Right ventricle myocardium inferior (tissue), 1 donor: Measurements from ENCODE around the gene PNLIPRP3. TPM values are rescaled to one million over a fixed set of nuclear protein-coding genes. Genes with fewer than 3 reads are reported as not detected.

ENCODE experiments used
- ATAC-seq: fragments of 200-7000 bp; cut with Tn5 transposase; one replicate; pipeline ENCODE4 v1.9.1; 2020; ENCODE audit warnings: mild to moderate bottlenecking, moderate library complexity
- DNase-seq: peaks from one replicate; pipeline ENCODE4 v3.0.0; 2021; ENCODE audit errors: missing footprints
- intact Hi-C: fragments of 100-400 bp; cut with DNase I; formaldehyde crosslinking; loops from one replicate; pipeline ENCODE4 v1.11.0; 2022
- total RNA-seq: library from RNA; stranded (reverse); fragmentation: NEBNext Ultra II Directional; extraction: Animal tissue kit (Norgen Biotek cat#: 25700); gene quantifications from one replicate; pipeline ENCODE4 v1.2.1, GENCODE V29; 2021
- donor health status: DM: no; HTN: yes; CAD: no; lungs with severe emphysema.

The PNLIPRP3 gene
- total RNA-seq, 1 donor from 2014 or later, result not detected

- DNase-seq (no peak), ATAC-seq (no peak)
- intact Hi-C loops, result no loop called here
Measured at GRCh38 chr10:116440330-116441030, 12.8 kb downstream of the PNLIPRP3 start.

DNA sequence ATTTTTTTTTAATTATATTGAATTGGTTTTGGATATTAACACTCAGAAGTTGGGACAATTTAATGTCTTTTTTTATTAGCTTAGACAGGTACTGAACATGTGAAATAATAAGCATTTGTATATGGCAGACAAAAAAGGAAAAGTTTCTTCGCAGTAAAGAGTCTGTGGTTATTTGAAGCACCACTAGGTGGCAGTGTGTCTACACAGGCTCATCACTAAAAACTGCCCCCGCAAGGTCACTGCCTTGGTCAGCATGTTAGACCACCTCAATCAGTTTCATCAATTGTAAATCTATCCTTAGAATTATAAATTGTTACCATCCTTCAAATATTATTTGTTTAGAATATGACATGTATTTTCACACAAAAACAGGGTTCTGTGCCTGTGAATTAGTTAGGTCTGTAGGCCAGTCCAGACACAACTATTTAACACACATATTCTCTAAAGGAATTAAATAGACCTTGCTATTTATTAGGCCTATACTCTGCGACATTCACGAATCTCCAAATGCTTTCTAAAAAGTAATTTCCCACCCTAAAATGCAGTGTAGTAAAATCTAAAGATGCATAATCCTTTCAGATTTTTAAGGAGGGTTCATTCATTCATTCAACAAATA, 17.0 kb downstream of the PNLIPRP3 start:
- no peak for ATAC-seq
- no peak for DNase-seq
- intact Hi-C loops, result no loop called here

- no peak for DNase-seq
- intact Hi-C loops, result no loop called here
- no peak for ATAC-seq
Measured at GRCh38 chr10:116450861-116451260, 23.2 kb downstream of the PNLIPRP3 start.

DNA sequence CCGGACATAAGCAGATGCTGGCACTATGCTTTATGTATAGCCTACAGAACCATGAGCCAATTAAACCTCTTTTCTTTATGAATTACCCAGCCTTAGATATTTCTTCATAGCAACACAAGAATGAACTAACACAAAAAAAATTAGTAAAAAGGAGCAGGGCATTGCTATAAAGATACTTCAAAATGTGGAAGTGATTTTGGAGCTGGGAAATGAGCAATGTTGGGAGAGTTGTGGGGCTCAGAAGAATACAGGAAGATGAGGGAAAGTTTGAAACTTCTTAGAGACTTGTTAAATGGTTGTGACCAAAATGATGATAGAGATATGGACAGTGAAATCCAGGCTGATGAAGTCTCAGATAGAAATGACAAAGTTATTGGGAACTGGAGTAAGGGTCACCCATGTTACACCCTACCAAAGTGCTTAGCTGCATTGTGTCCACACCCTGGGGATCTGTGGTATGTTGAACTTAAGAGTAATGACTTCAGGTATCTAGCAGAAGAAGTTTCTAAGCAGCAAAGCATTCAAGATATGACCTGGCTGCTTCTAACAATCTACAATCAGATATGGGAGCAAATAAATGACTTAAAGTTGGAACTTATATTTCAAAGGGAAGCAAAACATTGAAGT, 24.2 kb downstream of the PNLIPRP3 start:
- ATAC-seq (no peak), DNase-seq (no peak)
- intact Hi-C loops, result no loop called here

DNA sequence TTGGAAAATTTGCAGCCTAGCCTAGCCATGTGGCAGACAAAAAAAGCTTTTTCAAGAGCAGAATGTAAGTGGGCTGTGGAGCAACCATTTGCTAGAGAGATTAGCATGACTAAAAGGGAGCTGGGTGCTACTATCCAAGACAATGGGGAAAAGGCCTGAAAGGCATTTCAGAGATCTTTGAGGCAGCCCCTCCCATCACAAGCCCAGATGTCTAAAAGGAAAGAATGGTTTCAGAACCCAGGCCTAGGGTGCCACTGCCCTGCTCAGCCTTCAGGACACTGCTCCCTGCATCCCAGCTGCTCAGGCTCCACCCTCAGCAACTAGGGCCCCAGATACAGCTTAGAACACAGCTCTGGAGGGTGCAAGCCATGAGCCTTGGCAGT, 24.7 kb downstream of the PNLIPRP3 start:
- intact Hi-C loops, result no loop called here

DNA sequence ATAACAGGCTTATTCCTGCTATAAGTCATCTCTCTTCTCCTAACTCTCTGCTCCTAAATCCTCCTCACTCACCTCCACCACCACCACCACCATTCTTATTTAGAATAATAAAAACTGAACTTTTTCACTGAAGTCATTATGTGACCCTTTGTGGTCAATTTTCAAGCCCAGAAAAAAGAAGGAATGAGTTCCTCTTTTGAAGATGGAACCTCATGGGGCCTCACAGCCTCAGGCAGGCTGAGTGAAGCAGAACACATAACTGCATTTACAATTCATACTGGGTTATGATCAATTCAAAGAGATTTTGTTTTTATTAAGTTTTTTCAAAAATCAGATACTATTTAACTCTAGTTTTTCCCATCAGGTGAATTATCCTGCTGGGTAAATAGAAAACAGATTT, 29.8 kb downstream of the PNLIPRP3 start:
- ATAC-seq, result no peak
- intact Hi-C loops, result no loop called here

More for the DNA sequence above, 24.7 kb downstream of the PNLIPRP3 start:
- DNase-seq (no peak), ATAC-seq (no peak)

DNA sequence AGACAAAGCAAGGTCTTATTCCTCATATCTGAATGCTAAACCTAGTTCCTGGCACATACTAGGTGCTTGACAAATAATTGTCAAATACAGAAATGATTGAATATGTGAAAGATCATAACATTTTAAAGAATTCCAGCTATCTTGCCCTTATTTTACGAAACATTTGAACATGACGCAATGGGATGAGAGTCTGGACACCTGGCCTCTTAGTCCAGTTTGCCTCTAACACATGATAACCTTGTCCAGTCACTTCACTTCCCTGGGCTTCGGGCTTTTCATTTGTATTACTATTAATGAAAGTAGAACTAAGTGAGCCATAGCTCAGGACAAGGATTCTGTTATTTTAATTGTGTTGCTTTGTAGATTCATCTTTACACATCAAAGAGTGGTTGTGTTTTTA, 32.6 kb downstream of the PNLIPRP3 start:
- DNase-seq (no peak), ATAC-seq (no peak)
- intact Hi-C loops, result no loop called here

More for the DNA sequence above, 29.8 kb downstream of the PNLIPRP3 start:
- DNase-seq, result no peak

DNA sequence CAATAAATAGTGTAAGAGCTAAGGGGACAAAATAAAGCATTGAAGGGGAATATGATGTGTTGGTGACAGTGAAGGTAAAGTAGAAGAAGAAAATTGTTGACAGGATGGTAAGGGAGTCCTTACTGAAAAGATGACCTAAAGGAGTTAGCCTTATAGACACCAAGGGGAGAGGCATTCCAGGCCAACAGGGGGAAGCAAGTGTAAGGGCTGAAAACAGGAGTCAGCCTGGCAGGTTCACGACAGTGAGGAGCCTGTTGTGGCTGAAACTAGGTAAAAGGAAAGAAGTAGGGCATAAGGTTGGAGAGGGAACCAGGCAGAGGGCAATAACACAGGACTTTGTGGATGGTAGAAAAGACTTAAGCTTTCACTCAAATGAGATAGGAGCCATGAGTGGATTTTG, 34.0 kb downstream of the PNLIPRP3 start:
- intact Hi-C loops, result no loop called here
- DNase-seq (no peak), ATAC-seq (no peak)

- DNase-seq (no peak), ATAC-seq (no peak)
- intact Hi-C loops, result no loop called here
Measured at GRCh38 chr10:116464257-116464656, 36.6 kb downstream of the PNLIPRP3 start.

DNA sequence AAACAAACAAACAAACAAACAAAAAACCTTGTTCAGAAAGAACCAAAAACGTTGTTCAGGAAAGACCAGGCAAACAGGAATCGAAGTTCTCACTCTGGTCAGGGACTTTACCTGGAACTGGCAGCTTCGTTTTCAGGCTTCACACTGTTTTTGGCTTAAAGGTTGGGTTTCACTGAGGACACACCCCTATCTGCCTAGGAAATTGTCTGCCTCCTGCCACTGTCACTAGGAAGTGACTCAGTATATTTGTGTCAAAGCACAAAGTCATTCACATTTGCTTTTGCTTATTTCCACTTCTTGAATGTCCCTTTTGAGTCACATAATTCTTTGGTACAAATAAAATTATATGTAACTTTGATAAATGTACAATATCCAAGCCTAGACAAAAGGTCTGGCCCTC, 37.9 kb downstream of the PNLIPRP3 start:
- no peak for DNase-seq

DNA sequence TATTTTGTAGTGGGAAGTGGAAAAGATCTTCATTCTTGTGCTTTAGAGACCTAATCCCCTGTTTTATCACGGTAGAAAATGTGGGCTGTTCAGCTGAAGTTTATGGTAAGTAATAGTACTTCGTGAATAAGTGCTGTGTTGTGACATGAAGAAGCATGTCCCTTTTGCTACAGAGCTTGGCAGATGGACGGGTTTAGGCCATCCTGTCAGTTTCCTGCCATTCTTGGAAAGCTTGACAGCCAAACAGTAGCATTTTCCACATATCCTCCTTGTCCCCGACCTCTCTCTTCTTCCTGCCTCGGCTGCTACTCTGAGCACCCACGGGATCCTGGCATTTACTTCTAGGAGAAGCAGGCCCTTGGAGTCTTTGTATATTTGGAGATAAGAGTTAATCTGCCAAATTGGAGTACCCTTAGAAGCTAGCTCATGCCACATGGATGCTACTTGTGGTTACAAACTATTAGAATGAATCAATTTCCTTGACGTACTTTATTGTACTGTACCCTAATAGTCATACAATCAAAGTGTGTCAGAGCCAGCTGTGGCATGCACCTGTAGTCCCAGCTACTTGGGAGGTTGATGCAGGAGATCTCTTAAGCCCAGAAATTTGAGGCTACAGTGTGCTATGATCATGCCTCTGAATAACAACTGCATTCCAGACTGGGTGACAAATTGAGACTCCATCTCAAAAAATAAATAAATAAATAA, 39.2 kb downstream of the PNLIPRP3 start:
- intact Hi-C loops, result no loop called here
- no peak for DNase-seq
- no peak for ATAC-seq

More for the DNA sequence above, 37.9 kb downstream of the PNLIPRP3 start:
- no peak for ATAC-seq
- intact Hi-C loops, result no loop called here

GRCh38 chr10:116469437-116469836, 41.8 kb downstream of the PNLIPRP3 start:
- DNase-seq, result no peak
- intact Hi-C loops, result no loop called here
- ATAC-seq, result no peak

DNA sequence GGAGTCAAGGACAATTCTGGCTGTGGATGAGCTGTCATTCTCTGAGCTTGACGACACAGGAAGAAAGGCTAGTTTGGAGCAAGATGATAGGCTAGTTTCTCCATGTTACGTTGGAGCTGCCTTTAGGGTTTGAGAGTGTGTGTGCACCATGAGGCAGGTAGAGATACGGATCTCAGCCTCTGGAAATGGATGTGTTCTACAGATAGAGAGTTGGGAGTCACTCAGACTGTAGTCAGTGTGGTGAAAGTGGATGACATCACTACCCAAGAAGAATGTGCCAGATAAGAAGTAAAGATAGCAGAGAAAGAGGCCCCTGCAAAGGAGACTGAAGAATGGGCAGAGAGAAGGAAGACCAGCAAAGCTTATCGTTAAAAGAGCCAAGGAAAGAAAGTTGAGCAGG, 42.4 kb downstream of the PNLIPRP3 start:
- DNase-seq (no peak), ATAC-seq (no peak)
- intact Hi-C loops, result no loop called here

DNA sequence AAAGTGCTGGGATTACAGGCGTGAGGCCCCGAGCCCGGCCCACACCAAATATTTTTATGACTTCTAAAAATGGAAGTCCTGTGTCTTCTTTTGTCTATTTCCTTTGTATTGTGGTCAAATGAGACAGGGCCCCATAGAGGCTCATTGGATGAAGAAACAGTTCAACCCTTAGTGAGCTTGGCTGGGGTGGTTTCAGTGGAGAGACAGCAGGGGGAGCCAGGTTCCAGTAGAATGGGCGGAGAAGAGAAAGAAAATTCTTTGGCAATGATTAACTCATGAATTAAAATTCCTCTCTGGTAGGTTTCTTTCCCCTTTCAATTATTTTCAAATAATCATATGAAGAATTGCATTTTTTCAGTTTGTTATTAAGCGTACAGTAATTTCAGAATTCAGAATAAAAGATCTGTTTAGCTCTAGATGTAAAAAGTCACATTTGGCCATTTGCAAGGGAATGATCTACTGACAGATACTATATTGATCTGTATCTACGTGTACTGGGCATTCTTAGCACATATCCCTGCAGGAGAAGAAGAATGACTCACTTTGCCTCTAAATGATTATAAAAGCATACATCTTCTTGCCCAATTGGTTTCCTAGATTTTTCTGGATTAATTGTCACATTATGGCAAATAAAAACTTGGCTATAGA, 43.2 kb downstream of the PNLIPRP3 start:
- intact Hi-C loops, result no loop called here
- ATAC-seq (no peak), DNase-seq (no peak)

- intact Hi-C loops, result no loop called here
- ATAC-seq (no peak), DNase-seq (no peak)
Measured at GRCh38 chr10:116472891-116473290, 45.2 kb downstream of the PNLIPRP3 start.

- no peak for ATAC-seq
- intact Hi-C loops, result no loop called here
- no peak for DNase-seq
Measured at GRCh38 chr10:116475866-116476265, 48.2 kb downstream of the PNLIPRP3 start.

DNA sequence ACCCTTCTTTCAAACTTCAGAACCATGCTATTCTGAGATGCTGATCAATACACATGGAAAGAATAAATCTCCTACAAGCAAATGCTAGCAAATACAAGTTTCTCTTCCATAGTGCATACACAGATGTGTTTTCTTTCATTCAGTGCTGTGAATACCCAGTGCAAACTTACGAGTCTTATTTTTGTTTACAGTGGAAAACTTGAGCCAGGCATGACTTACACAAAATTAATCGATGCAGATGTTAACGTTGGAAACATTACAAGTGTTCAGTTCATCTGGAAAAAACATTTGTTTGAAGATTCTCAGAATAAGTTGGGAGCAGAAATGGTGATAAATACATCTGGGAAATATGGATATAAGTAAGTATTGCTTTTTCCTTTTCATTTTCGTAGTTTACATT, 48.8 kb downstream of the PNLIPRP3 start:
- intact Hi-C loops, result no loop called here
- DNase-seq (no peak), ATAC-seq (no peak)

DNA sequence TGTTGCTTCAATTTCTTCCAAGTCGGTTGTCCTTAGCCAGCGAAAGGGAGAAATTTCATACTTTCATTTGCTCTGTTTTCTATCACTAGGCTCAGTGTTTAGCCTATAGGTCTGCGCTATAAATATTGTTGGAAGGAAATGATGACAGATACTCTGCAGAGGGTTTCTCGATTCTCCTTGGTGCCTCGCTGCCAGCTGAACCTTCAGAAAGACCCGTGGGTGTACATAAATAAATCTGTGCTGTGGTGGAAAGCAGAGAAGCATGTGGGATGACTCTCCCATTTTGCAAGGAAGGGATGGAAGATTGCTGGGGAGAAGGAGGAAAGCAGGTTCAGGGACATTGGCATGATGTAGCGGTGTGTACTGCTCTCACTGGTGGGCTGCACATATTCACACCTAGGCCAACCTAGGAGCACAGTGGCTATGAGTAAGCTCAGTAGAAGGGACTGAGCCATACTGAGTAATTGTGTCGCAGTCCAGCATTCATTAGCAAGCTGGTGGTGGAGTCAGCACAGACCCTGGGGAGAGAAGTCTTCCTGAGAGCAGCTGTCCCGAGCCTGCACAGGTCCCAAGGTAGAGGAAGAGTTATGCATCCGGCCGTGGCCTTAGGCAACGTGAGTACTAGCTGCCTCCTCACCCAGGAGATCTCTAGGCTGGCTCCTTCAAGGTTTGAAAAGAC, 50.5 kb downstream of the PNLIPRP3 start:
- ATAC-seq (no peak), DNase-seq (no peak)
- intact Hi-C loops, result no loop called here
